ENCODE measurements around the gene HOXA2.
A peak's percentile ranks its signal among the peaks of the same experiment; 100 is the strongest.

Gene HOXA2

DNA sequence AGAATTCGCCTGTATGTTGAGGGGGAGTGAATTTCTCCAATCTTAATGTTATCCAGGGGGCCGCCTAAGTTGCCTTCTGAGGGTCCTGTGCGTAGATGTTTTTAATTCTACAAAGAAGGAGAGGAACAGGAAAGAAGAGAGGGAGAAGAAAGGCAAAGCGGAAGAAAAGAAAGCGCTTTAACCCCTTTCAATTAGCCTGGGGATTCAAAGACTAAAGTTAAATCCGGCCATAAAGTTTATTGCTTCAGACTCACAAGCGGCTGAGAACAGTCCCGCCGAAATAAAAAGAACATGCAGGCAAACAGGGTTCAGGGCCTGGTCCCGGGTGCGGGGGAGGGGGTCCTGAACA lies 36.5 kb upstream of the HOXA2 start:
- H3K9ac ChIP-seq (ENCODE audit: low read length), result no peak overlapping the region
- no peak overlapping the region for H3K4me3 ChIP-seq (ENCODE audit: low read length)
- H3K27me3 ChIP-seq (ENCODE audit: control insufficient read depth, insufficient read depth, low read length), result peaks cover 100% of the 10 kb centered on the region
- peaks cover 3% of the 10 kb centered on the region for H3K4me1 ChIP-seq (ENCODE audit: control insufficient read depth, low read depth, low read length)
- peaks cover 3% of the 10 kb centered on the region for H3K9me3 ChIP-seq (ENCODE audit: control insufficient read depth, low read depth, low read length)
- H3K36me3 ChIP-seq (ENCODE audit: control insufficient read depth, low read depth, low read length), result no peaks in the 10 kb centered on the region
- H3K27ac ChIP-seq (ENCODE audit: low read length), result no peak overlapping the region

DNA sequence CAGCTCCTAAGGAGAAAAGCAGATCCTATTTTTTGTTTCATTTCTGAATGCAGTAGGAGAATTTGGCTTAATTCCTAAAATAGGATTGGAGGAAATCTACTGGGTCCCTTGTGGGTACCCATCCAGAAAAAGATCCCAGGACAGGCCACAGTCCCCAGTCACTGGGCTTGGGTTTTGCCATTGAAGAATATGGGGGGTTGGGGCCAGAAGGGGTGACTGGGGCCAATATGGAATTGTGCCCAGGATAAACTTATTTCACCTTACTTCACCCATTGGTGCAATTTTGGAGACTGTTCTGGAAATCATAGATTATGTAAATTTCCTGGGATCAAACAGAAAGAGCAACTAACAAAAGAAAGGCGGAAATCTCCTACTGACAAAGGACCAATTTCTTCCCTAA lies 36.0 kb upstream of the HOXA2 start:
- peaks cover 3% of the 10 kb centered on the region for H3K4me1 ChIP-seq (ENCODE audit: control insufficient read depth, low read depth, low read length)
- no peak overlapping the region for H3K9ac ChIP-seq (ENCODE audit: low read length)
- H3K27ac ChIP-seq (ENCODE audit: low read length), result no peak overlapping the region
- no peak overlapping the region for H3K4me3 ChIP-seq (ENCODE audit: low read length)
- peaks cover 3% of the 10 kb centered on the region for H3K9me3 ChIP-seq (ENCODE audit: control insufficient read depth, low read depth, low read length)
- H3K27me3 ChIP-seq (ENCODE audit: control insufficient read depth, insufficient read depth, low read length), result peaks cover 100% of the 10 kb centered on the region
- no peaks in the 10 kb centered on the region for H3K36me3 ChIP-seq (ENCODE audit: control insufficient read depth, low read depth, low read length)

GRCh38 chr7:27137640-27138315 lies 35.3 kb upstream of the HOXA2 start:
- H3K36me3 ChIP-seq (ENCODE audit: control insufficient read depth, low read depth, low read length), result no peaks in the 10 kb centered on the region
- peaks cover 3% of the 10 kb centered on the region for H3K4me1 ChIP-seq (ENCODE audit: control insufficient read depth, low read depth, low read length)
- no peak overlapping the region for H3K27ac ChIP-seq (ENCODE audit: low read length)
- peaks cover 100% of the 10 kb centered on the region for H3K27me3 ChIP-seq (ENCODE audit: control insufficient read depth, insufficient read depth, low read length)
- no peak overlapping the region for H3K9ac ChIP-seq (ENCODE audit: low read length)
- H3K4me3 ChIP-seq (ENCODE audit: low read length), result no peak overlapping the region
- peaks cover 3% of the 10 kb centered on the region for H3K9me3 ChIP-seq (ENCODE audit: control insufficient read depth, low read depth, low read length)

DNA sequence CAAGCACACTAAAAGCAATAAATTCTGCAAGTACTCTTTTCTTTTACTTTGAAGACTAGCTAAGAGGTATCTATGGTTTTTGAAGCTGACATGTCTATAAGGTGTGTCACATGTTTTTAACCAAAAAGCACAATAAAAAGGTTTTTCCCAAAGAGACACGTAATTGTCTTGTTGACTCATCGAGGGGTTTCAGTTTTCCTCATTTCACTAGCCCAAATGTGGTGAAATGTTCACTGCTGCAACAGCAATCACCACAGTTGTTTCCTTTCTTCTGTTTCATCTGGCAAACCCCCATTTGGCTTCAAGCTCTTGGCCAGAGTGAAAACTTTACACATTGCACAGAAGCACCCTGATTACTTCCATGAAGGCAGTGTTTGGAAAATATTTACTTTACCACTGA lies 31.9 kb upstream of the HOXA2 start:
- no peak overlapping the region for H3K4me3 ChIP-seq (ENCODE audit: low read length)
- no peak overlapping the region for H3K27ac ChIP-seq (ENCODE audit: low read length)
- no peaks in the 10 kb centered on the region for H3K9me3 ChIP-seq (ENCODE audit: control insufficient read depth, low read depth, low read length)
- peaks cover 5% of the 10 kb centered on the region for H3K4me1 ChIP-seq (ENCODE audit: control insufficient read depth, low read depth, low read length)
- H3K27me3 ChIP-seq (ENCODE audit: control insufficient read depth, insufficient read depth, low read length), result peaks cover 100% of the 10 kb centered on the region
- no peaks in the 10 kb centered on the region for H3K36me3 ChIP-seq (ENCODE audit: control insufficient read depth, low read depth, low read length)
- H3K9ac ChIP-seq (ENCODE audit: low read length), result no peak overlapping the region

DNA sequence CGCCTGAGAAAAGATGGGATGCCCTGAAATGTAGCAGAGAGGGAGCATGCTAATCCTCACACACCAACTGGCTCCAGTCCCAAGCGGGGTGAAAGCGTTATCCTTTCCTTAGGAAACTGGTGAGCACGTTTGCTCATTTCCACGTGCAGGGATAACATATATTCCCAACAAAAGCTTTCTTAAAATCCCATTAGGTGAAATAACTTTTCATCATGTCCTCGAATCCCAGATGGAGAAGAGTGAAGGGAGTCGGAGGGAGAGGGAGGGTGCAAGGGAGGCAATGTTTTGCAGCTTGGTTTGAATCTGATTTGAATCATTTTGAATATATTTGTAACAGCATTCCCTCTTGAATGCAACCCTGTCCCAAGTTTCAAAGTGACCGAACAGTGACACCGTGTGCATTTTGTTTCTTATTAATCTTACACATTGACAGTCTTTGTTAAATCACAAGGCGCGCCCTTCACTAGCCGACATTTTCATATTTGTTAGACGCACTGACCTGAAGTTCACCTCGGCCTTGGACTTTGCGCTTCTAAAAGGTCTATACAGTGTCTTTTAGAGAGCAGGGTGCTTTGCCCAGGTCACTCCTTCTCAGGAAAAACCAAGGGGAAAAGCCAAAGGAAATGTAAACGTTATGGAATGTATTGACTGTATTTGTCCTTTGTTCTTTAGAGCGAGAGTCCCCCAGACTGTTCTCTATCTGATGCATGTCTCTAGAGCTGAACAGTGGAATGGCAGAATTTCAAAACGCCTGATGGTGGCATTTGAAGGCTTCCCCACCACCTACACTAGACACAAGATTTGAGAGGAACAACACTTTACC lies 31.1 kb upstream of the HOXA2 start:
- H3K27ac ChIP-seq (ENCODE audit: low read length), result no peak overlapping the region
- H3K36me3 ChIP-seq (ENCODE audit: control insufficient read depth, low read depth, low read length), result no peaks in the 10 kb centered on the region
- no peaks in the 10 kb centered on the region for H3K9me3 ChIP-seq (ENCODE audit: control insufficient read depth, low read depth, low read length)
- peaks cover 100% of the 10 kb centered on the region for H3K27me3 ChIP-seq (ENCODE audit: control insufficient read depth, insufficient read depth, low read length)
- no peak overlapping the region for H3K9ac ChIP-seq (ENCODE audit: low read length)
- peaks cover 5% of the 10 kb centered on the region for H3K4me1 ChIP-seq (ENCODE audit: control insufficient read depth, low read depth, low read length)
- no peak overlapping the region for H3K4me3 ChIP-seq (ENCODE audit: low read length)

DNA sequence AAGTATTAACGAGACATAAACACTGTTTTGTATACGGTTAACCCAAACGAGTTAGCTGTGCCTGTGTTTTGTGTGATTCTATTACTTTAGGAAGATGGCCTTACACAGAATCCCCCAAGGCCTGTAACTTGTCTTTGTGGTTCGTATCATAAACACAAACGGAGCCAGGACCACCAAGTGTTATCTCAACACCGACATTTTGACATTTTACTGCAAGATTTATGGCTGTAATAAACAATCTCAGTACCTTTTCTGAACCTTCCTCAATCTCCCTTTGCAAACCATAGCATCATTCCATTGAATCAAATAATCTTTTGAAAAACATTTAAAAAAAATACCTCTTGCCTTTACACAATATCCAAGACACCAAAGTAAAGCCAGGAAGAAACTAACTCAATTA lies 30.5 kb upstream of the HOXA2 start:
- H3K27me3 ChIP-seq (ENCODE audit: control insufficient read depth, insufficient read depth, low read length), result peaks cover 100% of the 10 kb centered on the region
- H3K4me1 ChIP-seq (ENCODE audit: control insufficient read depth, low read depth, low read length), result peaks cover 5% of the 10 kb centered on the region

DNA sequence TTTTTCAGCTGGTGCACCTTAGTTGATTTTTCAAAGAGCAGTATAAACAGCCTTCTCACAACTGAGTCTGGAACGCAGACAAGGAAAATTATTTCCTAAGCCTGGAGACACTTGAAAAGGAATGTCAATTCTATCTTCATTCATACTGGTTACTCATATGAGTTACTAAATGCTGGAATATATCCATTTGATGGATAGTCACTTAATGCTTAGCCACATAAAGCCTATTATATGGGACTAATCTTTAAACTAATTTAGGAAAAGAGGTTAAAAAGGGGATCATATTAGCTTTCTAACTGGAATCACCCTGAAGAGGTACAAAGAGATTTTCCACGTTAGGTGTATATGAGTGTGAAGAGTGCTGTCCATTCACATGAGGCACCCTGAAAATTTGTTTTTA lies 29.7 kb upstream of the HOXA2 start:
- peaks cover 100% of the 10 kb centered on the region for H3K27me3 ChIP-seq (ENCODE audit: control insufficient read depth, insufficient read depth, low read length)
- H3K27ac ChIP-seq (ENCODE audit: low read length), result no peak overlapping the region
- H3K4me3 ChIP-seq (ENCODE audit: low read length), result no peak overlapping the region
- H3K9ac ChIP-seq (ENCODE audit: low read length), result no peak overlapping the region
- H3K36me3 ChIP-seq (ENCODE audit: control insufficient read depth, low read depth, low read length), result no peaks in the 10 kb centered on the region
- H3K9me3 ChIP-seq (ENCODE audit: control insufficient read depth, low read depth, low read length), result no peaks in the 10 kb centered on the region
- peaks cover 5% of the 10 kb centered on the region for H3K4me1 ChIP-seq (ENCODE audit: control insufficient read depth, low read depth, low read length)

More for the DNA sequence above, 30.5 kb upstream of the HOXA2 start:
- Histone ChIP-seq H3K27ac (ENCODE audit: low read length) (no peak overlapping the region), H3K36me3 (ENCODE audit: control insufficient read depth, low read depth, low read length) (no peaks in the 10 kb centered on the region), H3K9ac (ENCODE audit: low read length) (no peak overlapping the region), H3K4me3 (ENCODE audit: low read length) (no peak overlapping the region), H3K9me3 (ENCODE audit: control insufficient read depth, low read depth, low read length) (no peaks in the 10 kb centered on the region)

DNA sequence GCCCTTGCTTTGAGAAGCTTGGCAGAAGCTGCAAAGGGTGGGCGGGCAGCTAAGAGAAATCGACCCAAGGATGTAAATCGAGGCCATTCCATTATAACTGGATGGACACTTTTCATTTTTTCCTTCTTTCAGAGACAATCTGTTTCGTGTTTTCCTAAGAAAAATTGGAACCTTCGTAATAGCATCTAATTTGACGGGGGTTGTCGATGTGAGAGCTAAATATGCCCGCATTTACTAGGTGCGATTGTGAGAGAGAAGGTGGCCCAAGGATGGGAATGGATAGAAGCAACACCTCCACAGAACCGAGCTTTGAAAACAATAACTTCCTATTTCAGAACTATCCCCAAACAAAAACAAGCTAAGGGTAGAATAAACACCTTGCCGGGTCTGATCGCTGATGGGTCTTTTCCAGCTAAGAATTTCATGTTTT lies 28.9 kb upstream of the HOXA2 start:
- Histone ChIP-seq H3K36me3 (ENCODE audit: control insufficient read depth, low read depth, low read length) (no peaks in the 10 kb centered on the region), H3K27ac (ENCODE audit: low read length) (no peak overlapping the region), H3K9me3 (ENCODE audit: control insufficient read depth, low read depth, low read length) (no peaks in the 10 kb centered on the region), H3K27me3 (ENCODE audit: control insufficient read depth, insufficient read depth, low read length) (peaks cover 100% of the 10 kb centered on the region), H3K4me3 (ENCODE audit: low read length) (peak overlapping the region; percentile 48), H3K9ac (ENCODE audit: low read length) (no peak overlapping the region), H3K4me1 (ENCODE audit: control insufficient read depth, low read depth, low read length) (peaks cover 5% of the 10 kb centered on the region)

- H3K36me3 ChIP-seq (ENCODE audit: control insufficient read depth, low read depth, low read length), result no peaks in the 10 kb centered on the region
- peaks cover 5% of the 10 kb centered on the region for H3K4me1 ChIP-seq (ENCODE audit: control insufficient read depth, low read depth, low read length)
- H3K4me3 ChIP-seq (ENCODE audit: low read length), result peak within 1 kb of the TSS; percentile 48
- no peak within 1 kb of the TSS for H3K9ac ChIP-seq (ENCODE audit: low read length)
- no peak within 1 kb of the TSS for H3K27ac ChIP-seq (ENCODE audit: low read length)
- H3K27me3 ChIP-seq (ENCODE audit: control insufficient read depth, insufficient read depth, low read length), result peaks cover 100% of the 10 kb centered on the region
- no peaks in the 10 kb centered on the region for H3K9me3 ChIP-seq (ENCODE audit: control insufficient read depth, low read depth, low read length)
Observed at GRCh38 chr7:27130540-27131389, 28.3 kb upstream of the HOXA2 start, which contains the start of gene HOXA4. TSS of gene HOXA4 (minus strand) at chr7:27130757. CDS start at chr7:27130733, 24 bp downstream.

GRCh38 chr7:27129729-27130539 lies 27.5 kb upstream of the HOXA2 start:
- no peak overlapping the region for H3K9ac ChIP-seq (ENCODE audit: low read length)
- no peaks in the 10 kb centered on the region for H3K9me3 ChIP-seq (ENCODE audit: control insufficient read depth, low read depth, low read length)
- H3K36me3 ChIP-seq (ENCODE audit: control insufficient read depth, low read depth, low read length), result no peaks in the 10 kb centered on the region
- no peak overlapping the region for H3K4me3 ChIP-seq (ENCODE audit: low read length)
- no peak overlapping the region for H3K27ac ChIP-seq (ENCODE audit: low read length)
- H3K27me3 ChIP-seq (ENCODE audit: control insufficient read depth, insufficient read depth, low read length), result peaks cover 100% of the 10 kb centered on the region
- peaks cover 5% of the 10 kb centered on the region for H3K4me1 ChIP-seq (ENCODE audit: control insufficient read depth, low read depth, low read length)
